GM21528 (cell line): ENCODE measurements around the gene RAB31.

Source experiments
- ATAC-seq: cut with Tn5 transposase; IDR thresholded peaks from one replicate; pipeline ENCODE4 v1.9.1; 2021; ENCODE audit warnings: mild to moderate bottlenecking, moderate library complexity; ENCODE audit not compliant: unreplicated experiment, low FRiP score

RAB31 gene

DNA sequence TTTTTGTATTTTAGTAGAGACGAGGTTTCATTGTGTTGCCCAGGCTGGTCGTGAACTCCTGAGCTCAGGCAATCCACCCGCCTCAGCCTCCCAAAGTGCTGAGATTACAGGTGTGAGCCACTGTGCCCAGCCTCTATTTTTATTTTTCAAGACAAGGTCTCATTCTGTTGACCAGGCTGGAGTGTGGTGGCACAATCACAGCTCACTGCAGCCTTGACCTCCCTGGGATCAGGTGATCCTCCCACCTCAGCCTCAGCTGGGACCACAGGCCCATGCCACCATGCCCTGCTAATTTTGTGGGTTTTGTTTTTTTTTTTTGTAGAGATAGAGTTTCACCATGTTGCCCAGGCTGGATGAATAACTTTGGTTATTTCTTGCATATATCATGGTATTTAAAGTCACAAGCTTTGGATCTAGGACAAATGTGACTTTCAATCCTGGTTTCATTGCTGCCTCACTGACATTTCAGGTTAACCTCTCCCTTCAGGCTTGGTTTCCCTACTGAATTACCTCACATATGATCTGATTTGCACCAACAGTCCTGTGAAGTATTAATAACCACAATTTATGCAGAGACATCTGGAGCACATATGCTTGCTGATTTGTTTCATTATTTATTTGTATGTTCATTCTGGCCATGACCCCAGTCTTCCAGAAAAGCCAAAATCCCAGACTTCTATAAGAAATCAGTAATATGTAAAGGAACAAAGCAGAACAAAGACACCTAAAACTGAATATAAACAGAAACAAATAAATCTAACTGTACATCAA lies 17.5 kb upstream of the RAB31 start:
- ATAC-seq: no peak

DNA sequence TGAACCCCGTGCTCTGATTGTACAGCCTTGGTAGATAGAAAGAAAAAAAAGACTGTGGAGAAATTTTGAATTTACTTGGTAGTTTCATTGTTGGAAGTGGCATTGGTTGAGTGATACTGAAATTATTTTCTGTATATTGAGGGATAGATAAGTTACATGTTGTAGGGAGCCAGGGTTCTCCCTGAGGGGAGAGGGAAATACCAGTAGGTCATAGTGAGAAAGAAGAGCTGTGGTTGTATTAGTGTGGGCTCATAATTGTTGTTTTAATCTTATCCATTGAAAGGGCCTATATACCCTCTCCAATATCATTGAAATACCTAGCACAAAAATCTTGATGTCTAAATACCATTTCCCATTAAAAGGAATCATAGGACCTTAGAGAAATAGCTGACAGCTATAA lies 16.9 kb upstream of the RAB31 start:
- no peak for ATAC-seq

DNA sequence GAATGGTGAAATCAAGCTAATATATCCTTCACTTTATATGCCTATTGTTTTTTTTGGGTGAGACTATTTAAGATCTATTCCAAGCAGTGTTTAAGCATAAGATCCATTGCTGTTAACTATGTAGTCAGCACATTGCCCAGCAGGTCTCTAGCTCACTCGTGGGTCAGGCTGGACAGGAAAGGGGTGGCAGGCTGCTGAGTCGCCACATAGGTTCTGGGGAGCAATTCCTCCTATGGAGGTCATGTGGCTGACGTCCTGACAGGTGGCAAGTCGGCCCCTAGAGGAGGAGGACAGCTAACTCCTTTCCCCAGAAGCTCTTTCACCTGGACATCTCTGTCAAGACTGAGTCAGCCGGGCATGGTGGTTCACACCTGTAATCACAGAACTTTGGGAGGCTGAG lies 13.9 kb upstream of the RAB31 start:
- ATAC-seq: no peak

DNA sequence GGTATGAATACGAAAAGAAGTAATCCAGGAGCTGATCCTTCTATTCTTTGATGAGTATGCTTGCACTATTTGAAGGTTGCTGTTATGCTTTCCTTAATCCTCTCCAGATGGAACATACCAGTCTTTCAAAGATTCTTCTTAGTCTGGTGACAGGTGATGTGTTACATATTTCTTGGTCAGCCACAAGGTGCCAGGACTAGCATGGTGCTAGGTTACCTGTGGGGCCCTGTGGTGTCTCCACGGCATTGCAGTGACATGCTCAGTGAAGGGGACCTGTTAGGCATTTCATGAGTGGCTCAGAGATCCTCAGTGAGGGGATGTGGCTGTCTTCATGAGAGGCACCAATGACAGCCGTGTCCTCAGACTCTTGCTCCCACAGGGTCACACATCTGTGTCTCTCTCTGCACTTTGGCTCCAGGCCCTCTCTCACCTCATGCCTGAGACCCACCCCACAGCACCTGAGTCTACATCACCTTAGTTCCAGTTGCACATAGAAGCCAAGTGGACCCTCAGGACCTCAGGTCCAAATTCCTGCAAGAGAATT lies 13.1 kb upstream of the RAB31 start:
- no peak for ATAC-seq

DNA sequence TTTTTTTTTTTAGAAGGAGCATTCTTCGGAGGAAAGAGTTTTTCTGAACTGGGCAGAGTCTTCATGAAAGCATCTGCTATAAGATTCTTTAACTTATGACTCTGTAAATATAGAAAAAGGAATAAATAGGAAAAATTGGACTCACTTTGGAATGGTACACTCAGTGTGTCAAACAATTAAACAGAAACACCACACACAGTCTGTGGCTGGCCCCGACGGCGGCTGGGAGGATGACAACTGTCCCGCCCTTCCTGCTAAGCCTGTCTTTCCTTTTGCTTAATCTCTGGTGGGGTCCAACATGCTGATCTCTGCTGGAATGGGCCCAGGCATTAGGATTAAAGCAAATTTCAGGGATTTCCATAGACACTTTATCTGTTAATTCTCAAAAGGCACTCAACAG lies 12.5 kb upstream of the RAB31 start:
- ATAC-seq: no peak

DNA sequence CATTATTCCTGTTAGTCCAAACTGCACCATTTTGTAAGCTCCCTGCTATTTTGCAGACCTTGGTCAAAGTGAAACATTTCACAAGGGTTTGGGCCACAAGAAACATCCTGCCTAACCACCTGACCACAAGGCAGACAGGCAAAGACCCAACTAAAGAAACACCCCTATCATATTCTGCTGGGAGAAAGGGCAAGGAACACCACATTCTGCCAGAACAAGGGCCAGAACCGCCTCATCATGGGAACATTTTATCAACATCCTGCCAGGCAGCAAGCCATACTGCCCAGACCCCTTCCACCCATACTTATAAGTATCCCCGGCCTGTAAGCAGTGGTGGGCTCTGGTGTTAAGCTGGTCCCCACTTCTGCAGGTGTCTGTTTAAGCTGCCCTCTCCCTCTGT lies 12.0 kb upstream of the RAB31 start:
- no peak for ATAC-seq

DNA sequence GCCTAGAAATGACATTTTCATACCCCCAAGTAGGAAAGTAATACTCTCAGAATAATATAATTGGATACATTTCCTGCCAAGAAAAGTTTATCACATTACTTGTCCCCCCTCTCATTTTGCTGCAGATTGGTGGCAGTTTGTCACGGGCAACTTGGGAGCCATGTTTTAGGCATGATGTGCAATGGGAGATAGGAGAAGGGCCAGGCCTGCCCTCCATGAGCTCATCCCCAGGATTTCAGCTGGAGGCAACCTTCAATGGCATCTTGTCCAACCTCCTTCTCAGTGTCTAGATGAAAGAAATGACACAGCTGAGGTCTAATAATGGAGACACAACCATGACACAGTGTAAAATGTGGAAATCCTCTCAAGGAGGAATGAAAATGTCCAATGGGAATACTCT lies 11.4 kb upstream of the RAB31 start:
- ATAC-seq: no peak

DNA sequence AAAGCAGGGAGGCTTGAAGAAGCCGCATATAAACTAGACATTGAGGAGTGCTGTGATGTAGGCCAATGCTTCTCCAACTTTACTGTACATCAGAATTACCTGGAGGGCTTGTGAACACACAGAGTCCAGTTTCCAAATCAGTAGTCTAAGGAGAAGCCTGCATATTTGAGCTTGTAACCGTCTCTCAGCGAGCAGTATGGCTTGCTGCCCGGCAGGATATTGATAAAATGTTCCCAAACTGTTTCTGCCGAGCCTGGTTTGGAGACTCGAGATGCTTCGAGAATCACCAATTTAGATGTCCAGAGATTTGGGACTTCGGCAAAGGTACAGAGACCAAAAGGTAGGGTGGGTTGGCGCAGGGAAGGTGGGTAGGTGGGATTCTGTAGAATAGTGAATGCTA lies 11.0 kb upstream of the RAB31 start:
- ATAC-seq: no peak

DNA sequence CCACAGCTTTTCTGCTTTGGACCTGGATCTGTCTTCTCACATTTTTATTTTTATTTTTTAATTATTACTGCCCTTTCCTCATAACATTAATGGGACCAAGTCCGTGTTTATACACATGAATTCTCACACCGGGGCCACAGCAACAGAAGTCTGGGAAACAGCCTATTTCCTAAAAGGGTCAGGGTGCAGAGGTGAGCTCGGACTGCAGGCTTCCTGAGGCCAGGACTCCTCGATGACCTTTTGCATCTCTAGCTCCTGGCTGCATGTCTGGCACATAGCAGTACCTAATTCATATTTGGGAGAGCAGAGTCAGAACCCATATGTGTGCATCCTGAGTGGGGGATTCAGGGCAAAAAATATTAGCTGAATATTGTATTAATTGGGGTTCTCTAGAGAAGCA lies 9.6 kb upstream of the RAB31 start:
- no peak for ATAC-seq

DNA sequence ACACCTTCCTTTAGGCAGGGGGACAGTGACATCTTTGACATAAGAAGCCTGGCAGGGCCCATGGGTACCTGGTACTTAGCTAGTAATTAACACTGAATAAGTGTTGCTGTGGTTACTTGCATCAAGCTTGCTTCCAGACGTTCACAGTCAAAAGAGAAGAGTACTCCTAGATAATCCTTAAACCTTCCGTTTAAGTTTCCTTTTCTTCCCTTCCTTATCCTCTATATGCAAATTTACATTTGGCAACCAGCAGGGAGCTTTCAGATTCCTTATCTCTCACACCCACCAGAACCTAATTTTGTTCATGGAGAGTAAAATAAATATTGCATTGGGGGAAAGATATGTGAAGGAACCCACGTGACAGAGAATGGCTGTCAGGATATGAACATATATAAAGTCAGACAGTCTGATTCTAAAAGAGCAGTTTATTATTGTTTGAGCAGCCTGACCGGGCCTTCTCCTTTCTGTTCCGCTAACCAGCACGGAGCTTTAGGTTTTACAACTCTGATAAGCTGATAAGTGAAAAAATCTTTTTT lies 7.8 kb upstream of the RAB31 start:
- ATAC-seq: no peak

DNA sequence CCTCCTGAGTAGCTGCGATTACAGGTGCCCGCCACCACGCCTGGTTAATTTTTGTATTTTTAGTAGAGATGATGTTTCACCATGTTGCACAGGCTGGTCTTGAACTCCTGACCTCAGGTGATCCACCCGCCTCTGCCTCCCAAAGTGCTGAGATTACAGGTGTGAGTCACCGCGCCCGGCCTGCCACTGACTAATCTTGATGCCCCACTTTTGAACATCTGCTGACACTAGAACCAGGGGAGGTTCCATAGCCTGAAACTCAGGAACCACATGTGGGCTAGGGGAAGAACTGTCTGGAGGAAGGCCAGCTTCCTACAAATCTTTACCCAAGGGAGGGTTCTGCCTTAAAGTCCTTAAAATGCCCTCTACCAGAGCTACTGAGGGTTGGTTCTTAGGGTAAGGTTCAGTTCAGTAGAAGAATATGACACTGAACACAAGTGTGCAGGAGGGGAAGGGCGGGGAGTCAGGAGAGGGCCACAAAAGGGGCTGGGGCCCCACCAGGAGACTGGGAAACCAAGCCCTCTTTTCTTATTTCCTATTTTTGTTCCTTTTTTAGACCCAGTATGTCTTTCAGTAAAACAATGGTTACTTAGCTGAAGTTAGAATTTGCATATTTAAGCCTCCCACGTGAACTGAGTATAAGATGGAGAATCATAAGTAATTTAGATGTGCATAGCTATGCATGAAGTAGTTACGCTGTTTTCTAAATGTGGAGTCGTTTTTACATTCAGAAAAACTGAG lies 6.3 kb upstream of the RAB31 start:
- no peak for ATAC-seq

DNA sequence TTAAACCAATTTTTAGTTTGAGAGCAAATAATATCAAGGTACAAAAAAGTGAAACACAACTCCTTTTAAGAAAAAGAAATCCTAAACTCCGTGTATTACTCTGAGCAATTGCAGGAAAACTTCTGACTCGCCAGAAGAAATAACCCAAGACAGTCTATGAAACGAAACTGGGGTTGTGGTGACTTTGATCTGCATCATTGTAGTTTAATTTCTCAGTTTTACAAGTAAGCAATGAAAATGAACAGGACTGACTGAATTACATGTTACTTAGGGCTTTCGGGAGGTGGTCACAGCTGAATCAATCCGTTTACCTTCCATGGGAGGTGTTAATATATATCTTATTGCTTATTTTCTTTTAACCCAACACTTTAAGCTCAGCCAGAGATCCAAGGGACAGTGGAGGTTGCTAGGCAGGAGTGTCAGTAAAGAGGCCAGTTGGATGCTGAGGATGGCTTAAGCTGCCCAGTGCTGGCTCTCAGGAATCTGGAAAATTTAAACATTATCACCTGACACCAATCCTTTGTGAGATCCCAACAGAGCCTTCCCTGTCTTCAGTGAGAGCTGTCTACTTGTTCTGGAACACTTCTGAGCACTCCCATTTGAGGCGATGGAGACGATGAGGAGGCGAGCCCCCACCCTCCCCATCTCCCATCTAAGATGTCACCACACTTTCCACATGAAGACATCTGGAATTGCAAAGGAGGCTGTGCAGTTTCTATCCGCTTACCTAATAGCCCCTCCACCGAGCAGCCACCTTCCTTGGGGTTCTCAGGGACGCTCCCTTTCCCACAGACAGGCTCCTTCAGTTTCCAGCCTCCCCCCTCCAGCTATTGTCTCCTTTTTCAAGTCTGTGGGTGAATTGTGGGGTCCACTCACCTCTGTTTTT lies 3.6 kb upstream of the RAB31 start:
- no peak for ATAC-seq

DNA sequence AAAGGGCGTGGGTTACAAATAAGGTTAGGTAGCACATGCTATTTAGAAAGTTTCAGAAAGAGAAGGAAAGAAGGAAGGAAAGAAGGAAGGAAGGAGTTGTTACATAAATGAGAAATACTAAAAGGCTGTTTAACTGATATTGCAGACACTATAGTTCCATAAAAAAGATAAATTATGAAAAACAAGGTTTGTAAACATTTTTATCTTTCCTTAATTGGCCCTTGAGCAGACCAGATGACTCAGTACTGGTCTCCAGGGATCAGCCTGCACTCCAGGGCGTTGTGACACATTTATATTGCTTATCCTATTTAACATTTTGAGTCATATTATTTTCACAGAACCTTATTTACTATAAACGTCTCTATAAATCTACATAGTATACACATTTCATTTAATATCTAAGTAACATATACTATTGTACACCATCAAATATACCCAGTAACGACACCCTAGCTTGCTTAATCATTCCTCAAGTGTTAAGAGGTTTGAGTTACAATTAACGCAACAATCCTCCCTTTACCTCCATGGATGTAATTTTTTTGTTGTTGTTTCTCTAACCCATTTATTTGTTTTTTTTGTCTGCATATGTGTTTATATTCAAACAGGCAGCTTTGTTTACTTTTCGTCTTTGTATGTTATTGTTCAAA lies 2.8 kb upstream of the RAB31 start:
- ATAC-seq: no peak

DNA sequence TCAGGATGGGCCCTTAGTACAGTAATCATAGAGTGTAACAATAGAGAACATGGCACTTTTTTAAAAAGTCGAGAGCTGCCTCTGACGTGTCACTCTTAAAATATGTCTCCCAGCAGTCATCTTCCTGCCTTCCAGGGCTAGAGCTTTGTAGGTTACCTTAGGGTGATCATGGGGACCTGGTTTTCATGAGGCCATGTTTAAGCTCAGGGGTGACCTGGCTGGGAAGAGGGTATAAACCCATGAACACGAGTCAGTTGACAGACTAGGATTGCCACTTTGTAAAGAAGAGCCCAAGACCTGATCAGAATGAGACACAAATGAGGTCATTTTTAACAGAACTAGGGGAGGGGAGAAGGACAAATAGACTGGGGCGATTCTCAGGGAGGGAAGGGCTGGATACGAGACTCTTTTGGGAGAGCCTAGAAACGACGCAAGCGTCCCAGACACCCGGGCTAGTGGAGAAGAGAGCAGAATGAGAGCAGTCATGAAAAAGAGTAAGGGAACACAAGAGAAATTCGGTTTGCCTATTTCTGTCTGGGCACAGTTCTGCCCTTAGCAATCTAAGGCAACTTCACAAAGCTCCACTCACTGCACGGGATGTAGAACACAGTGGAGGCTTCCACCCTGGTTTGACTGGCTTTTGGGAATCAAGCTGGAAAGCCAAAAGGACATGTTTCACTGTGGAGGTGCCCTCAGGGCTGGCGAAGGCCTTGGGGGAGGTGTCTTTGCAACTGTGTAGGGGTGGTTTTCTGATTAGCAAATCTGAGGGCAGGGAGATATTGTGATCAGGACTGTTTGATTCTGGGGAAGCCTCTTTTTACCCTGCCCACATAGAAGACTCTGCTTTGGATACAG lies 1.8 kb upstream of the RAB31 start:
- ATAC-seq: no peak

DNA sequence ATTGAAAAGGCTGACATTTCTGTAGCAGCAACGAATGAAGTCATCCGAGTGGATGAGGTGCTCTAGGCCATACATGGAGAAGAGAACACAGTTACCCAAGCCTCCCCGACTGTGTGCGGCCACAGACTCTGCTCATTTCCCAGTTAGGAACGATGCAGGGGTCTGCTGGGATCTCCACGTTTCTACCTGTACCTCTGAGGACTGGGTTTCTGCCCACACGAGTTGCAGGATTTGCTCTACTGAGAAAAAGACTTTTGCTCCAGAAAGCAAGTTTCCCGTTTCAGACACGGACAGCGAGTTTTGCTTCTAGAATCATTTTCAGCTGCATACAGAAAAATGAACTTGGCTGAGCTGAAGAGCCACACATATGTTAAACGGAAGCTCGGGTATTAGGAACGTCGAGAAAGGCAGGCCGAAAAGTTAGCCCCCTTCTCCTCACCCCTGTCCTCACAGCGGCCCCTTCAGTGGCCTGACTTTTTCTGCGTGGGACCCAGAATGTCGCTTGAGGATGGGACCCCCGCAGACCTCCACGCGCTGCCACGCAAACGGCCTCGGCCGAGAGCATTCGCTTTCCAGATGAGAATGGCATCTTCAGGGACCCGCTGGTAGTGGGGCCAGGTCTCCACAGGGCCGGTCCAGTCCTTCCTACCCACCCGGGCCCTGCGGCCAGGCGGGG lies 582 bp upstream of the RAB31 start:
- ATAC-seq: no peak

DNA sequence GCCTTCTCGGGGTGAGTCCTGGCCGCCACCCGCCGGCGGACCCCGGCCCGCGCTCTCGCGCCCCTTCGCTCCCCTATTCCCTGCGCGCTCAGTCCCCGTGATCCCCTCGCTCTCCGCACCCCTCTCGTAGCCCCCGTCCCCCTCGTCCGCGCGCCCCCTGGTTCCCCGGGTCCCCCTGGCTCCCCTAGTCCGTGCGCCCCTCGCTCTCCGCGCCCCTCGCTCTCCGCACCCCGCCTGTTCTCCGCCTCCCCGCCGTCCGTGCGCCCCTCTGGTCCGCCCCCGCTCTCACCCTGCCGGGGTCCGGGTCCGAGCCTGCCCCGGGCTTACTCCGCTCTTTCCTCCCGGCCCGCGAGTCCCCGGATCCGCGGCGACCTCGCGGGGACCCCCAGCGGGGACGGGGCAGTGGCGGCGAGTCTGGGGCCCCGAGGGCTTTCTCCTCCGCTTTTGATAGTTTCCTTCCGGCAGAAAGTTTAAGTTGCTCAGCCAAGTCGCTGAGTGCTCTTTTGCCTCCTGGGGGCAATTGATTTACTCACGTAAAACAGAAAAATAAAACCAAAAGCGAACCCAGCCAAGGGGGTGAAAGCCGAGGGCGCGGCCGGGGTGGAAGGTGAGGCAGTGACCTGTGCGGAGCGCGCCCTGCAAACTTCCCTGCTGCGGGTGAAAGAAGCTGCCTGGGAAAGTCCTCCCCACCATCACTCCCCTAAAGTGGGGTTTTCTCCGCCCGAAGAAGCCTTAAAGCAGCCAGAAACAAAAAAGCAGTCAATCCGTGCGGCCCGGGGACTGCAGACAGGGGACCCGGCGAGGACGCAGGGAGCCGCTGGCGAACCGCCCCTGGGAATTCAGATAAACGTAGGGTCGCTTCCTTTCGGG lies 568 bp downstream of the RAB31 start:
- no peak for ATAC-seq

DNA sequence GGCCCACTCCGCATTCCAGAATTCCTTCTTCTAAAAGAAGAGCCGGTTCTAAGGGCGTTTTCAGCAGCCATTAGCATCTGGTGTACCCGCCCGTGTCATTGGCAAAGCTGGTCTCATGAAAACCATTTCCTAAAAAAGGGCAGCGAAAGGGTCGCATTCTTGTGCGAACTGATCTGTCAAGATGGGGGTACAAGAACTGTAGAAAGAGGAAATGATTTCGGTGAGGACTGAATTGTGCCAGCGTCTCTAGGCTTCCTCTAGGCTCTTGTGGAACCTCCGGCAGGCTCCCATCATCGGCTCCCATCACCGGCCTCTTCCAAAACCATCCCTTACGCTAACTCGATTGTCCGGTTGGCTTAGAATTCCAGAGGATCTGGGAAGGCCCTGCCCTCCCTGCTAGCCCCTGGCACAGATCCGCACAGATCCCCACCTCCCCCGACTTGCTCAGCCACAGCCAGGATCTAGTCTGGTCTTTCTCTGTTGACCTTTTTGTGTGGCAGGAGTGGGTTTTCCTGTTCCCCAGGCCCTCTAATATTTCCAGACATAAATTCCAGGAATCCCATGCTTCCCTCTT lies 1.3 kb downstream of the RAB31 start:
- no peak for ATAC-seq
